Hematopoietic multipotent progenitor cell treated with erythropoietin and hydrocortisone succinate and interleukin-3 and kit ligand, for 6 days (in vitro differentiated cells): ENCODE data around the gene ZBTB12.

Experiments used
- DNase-seq: peaks from one replicate; pipeline ENCODE4 v3.0.0-alpha.2; 2015

The ZBTB12 gene

GRCh38 chr6:31896493-31896855 lies 5.4 kb downstream of the ZBTB12 start:
- no peak for DNase-seq

GRCh38 chr6:31892821-31893220 lies 9.1 kb downstream of the ZBTB12 start:
- DNase-seq: no peak

DNA sequence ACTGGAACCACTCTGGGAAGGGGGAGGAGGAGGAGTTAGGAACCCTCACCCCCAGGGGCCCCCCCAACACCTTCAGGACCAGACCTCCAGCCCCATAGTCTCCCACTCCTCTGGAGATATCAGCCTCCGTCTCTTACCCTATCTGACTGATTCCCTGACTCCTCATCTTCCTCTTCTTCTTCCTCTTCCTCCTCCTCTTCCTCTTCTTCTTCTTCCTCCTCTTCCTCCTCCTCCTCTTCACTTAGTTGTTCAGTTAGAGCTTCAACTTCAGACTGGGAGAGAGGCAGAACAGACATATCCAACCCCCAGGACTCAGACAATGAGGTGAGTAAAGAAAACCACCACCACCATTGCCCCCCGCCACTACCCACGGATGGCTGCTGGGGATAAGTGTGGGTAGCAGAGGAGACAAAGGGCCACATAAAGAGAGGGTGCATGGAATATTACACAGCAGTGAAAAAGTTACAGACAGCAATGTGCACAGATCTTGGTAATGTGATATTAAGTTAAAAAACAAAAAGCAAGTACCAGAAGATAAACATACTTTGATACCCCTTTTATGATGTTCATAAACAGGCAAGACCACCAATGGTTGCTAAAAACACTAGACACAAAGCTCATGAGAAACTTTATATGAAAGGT lies 12.4 kb downstream of the ZBTB12 start:
- DNase-seq: no peak

GRCh38 chr6:31888276-31889258 lies 13.3 kb downstream of the ZBTB12 start:
- DNase-seq: peak; percentile 67

GRCh38 chr6:31887173-31888007 lies 14.5 kb downstream of the ZBTB12 start:
- DNase-seq: no peak

- DNase-seq: no peak
Observed at GRCh38 chr6:31886541-31886991, 15.3 kb downstream of the ZBTB12 start.

DNA sequence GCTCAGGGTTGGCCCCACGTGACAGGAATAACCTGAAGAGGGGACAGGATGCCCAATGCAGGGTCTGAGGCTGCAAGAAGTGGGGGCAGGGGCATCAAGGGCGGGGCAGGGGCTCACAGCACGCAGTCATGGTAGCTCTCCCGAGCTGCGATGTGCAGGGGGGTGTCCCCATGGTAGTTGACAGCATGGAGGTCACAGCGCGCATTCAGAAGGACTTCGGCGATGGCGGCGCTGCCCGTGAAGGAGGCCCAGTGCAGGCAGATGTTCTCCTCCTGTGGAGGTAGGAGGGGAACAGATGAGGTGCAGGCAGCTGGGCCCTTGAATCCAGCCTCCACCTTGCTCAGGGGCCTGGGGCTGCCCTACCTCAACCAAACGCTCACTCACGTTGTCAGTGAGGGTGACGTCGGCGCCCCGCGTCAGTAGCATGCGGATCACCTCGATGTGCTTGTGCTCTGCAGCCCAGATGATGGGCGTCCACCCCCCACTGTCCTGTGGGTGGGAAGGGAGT lies 17.3 kb downstream of the ZBTB12 start:
- no peak for DNase-seq

DNA sequence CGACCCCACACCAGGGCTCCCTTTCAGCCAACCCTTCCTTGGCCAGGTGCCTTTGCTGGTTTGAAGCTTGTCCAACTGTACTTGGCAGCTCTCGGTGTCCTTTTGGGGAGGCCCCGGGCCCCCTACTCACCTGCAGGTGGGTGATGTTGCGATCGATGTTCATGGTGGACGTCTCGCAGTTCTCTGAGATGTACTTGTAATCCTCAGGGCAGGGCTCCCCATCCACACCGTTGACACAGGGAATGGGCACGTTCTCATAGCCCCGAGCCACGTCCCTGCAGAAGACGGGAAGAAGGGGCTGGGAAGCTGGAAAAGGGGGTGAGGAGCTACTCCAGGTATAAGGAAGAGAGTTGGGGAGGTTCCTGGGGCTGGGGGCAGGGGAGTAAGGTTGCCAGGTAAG lies 18.2 kb downstream of the ZBTB12 start:
- DNase-seq: no peak

GRCh38 chr6:31882344-31882743 lies 19.5 kb downstream of the ZBTB12 start:
- DNase-seq: no peak

DNA sequence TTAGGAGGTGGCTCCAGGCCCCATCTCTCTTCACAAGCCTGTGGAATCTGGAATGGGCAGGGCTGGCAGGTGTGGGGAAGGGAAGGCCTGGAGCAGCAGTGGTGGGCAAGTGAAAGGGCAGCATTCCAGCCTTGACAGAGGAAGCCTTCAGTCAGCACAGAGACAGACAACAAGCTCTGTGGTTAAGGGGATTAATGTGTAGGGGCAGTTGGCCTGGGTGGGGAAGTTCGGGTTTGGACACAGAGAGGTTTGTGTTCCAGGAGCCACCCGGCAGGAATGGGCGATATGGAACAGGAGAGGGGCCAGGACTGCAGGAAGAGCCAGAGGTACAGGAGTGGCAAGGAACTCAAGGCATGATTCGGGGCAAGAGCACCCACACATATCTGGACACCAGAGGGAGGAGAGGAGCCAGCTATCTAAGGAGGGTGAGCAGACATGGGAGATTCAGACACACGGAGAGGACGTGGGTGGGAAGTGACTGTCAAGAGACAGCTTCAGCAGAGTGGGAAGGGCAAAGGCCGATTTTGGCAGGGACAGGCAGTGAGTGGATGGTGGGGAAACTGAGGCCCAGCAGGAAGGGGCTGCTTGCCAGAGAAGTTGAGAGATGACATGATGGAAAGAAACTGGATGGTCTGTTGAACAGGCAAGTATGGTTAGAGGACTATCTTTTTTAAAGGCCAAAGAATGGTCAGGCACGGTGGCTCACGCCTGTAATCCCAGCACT lies 20.6 kb downstream of the ZBTB12 start:
- no peak for DNase-seq

DNA sequence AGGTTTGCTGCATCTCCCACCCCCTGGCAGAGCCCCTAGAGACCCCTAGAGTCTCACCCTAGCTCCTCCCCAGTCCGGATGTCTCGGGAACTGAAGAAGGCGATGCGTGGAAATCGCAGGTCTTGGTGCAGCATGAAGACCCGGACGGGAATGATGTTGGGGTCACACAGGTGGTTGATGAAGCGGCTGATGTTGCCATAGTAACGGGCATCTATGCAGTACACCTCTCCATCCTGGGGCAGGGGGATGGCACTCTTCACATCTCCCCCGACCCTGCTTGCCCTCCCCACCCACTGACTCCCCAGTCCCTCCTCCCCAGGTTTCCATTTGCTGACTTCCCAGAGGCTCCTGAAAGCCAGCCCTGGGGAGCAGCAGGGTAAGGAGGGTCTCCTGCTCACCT lies 21.3 kb downstream of the ZBTB12 start:
- DNase-seq: no peak

- no peak for DNase-seq
Observed at GRCh38 chr6:31879901-31880300, 22.0 kb downstream of the ZBTB12 start.

DNA sequence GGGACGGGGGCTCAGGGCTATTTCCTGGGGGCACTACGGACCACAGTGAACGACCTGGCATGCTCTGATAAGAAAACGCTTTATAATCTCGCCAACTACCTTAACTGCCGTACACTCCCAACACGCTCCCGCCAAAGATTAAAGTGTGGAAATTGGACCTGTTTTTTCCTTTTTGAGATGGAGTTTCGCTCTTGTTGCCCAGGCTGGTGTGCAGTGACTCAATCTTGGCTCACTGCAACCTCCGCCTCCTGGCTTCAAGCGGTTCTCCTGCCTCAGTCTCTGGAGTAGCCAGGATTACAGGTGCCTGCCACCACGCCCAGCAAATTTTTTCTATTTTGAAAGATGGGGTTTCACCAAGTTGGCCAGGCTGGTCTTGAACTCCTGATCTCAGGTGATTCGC lies 22.7 kb downstream of the ZBTB12 start:
- DNase-seq: peak; percentile 40

GRCh38 chr6:31878726-31879125 lies 23.2 kb downstream of the ZBTB12 start, which contains the start of gene SLC44A4:
Gene SLC44A4, minus strand, starts transcription at chr6:31878997. Its CDS starts 17 bp downstream, at chr6:31878980.
- no peak for DNase-seq

GRCh38 chr6:31878222-31878621 lies 23.7 kb downstream of the ZBTB12 start:
- DNase-seq: no peak

GRCh38 chr6:31877651-31878161 lies 24.2 kb downstream of the ZBTB12 start:
- no peak for DNase-seq

DNA sequence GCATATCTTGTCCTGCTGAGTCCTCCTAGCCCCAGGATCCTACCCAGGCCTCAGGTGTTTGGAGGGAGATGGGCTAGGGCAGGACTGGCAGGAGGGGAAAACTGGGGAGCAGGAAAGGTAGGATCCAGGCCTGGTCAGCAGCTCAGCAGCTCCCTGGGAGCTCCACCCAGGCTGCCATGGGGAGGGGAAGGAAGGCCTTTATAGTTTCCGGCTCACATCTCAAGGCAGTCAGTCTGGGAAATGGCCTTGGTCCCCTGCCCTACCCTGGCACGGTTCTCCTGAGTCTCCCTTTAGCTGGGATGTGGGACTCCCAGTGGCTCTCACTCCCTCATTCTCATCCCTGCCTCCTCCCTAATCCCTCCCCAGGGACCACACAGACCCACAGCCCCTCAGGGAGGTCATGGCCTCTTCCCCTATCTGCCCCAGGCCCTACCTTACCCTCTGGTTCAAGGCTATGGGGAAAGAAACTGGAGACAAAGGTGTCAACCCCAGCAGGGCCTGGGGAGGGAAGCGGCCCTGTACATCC lies 24.7 kb downstream of the ZBTB12 start:
- no peak for DNase-seq

DNA sequence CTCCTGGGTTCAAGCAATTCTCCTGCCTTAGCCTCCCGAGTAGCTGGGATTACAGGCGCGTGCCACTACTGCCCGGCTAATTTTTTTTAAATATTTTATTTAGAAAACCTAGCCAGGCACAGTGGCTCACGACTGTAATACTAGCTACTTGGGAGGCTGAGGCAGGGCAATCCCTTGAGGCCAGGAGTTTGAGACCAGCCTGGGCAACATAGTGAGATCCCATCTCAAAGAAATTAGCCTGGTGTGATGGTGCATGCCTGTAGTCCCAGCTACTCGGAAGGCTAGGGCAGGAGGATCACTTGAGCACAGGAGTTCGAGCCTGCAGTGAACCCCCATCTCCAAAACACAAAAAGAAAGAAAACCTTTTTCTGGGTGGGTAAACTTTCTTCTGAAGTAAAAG lies 25.5 kb downstream of the ZBTB12 start:
- DNase-seq: no peak

- no peak for DNase-seq
Observed at GRCh38 chr6:31875877-31876276, 26.0 kb downstream of the ZBTB12 start.

DNA sequence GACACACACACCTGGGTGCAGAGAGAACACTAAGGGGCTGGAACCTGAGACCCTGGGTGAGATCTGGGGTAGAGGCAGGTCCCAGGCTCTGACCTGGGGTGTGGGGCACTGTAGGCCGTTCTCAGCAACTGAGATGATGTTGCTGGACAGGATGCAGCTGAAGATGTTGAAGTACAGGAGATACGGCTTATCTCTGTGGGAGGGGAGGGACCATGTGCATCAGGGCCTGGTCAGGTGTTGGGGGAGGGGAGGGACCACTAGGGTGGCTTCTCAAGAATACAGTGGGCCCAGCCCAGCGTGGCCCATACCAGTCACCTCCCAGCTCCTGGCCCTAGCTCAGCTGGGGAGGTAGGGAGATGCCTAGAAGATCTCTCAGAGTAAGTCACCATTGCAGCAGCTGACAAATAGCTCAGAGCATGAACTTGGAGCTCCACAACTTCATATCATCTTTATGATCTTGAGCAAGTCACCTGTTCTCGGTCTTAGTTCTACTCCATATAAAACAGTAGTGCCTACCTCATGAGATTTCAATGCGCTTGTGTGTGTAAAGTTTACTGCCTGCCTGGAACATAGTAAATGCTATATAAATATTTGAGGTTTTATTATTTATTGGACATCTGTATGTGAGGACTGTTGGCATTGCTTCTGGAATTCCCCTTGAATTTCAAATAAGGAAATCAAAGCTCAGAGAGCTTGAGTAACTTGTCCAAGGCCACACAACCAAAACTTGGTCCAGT lies 26.9 kb downstream of the ZBTB12 start:
- no peak for DNase-seq

- DNase-seq: no peak
Observed at GRCh38 chr6:31874084-31874670, 27.7 kb downstream of the ZBTB12 start.
